HG03108 (cell line): ENCODE results near the gene TOMT.
A peak's percentile ranks its signal among the peaks of the same experiment; 100 is the strongest.

Source experiments
- ATAC-seq: cut with Tn5 transposase; IDR thresholded peaks from one replicate; pipeline ENCODE4 v1.9.1; 2021; ENCODE audit warnings: moderate library complexity; ENCODE audit not compliant: unreplicated experiment

Gene TOMT

DNA sequence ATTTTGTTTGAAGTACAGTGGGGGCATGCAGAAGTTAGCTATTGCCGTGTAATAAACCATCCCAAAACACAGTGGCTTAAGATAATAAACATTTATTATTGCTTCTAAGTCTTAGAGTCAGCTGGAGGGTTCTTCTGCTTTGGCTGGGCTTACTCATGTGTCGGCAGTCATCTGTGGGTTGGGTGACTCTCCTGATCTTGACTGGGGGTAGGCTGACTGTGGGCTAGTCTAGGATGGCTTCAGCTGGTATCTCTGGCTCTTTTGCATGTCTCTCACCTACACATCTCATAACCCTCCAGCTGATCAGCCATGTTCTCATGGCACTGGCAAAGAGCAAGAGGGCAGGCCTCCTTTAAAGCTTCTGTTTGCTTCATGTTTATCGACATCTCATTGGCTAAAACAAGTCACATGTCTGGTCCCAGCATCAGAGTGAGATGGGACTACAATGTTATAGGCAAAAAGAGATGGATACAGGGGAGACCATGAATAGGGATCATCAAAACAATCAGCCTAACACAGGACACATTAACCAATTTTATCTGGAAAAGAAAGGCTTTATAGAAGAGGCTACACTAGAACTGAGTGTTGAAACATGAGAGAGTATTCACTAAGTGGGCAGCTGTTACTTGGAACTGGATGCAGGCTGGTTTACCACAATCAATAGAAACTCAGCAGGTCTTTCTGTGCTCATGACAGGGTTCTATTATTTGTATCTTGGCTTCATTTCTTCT is 19.9 kb upstream of the TOMT start:
- no peak for ATAC-seq

DNA sequence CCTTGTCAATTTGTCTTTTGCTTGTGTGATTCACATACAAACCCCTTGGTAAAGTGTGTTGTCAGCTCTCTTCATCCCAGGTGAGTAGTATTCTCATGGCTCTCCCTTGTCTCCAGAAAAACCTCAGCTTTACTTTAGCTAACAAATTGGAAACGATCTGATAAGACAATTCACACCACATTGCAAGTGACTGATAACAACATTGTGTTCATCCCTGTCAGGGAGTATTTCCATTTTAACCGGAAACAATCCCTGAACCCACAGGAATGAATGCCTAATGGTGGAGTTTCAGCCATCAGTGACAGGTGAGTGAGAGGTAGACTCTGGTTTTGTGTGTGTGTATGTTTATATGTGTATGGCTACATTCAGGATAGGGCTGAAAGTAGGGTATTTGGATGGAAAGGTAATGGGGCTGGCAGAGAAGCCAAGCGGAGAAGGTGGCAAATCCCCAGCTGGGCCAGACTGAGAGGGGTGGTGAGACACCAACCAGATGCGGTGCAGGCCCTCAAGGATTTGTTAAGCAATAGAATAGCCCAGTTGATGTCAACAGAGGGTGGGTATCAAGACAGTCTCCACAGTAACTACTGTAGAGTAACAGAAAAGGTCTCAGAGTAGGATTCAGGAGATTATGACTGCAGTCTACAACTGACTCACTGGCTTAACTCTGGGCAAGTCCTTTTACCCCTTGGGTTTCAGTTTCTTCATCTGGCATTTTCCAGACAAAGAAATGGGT is 17.5 kb upstream of the TOMT start:
- ATAC-seq: no peak

DNA sequence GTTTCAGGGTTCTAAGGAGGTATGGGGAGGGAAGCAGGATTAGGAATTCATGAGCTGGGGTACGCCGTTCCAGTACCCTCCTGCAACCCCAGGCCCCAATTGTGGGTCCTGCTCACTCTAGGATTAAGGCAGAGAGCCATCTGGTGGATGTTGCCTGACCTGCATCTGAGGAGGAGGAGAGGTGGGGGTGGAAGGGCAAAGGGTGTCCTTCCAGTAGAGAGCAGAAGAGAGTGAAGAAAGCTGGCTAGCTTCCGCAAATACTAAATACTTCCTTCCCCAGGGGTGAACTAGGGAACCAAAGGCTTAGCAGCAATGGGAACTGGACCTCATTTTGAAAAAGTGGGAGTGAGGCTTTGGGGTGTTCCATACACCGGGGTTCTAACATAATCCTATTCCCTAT is 14.4 kb upstream of the TOMT start:
- ATAC-seq: no peak

DNA sequence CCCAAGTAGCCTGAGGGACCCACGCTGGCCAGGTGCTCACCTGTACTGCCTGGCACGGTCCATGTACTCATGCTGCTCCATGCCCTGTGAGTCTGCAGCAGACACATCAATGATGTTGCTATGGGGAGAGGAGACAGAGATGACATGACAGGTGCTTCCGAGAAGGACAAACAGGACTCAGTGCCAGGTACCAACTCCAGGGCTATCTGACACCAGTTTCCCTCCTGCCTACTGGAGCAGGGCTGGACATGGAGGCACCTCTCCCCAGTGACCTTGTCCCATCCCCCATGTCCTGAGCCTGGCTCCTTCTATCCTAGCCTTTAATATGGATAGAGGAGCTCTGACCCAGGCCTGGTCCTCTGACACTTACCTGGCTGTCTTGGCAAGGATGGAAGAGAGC is 7.0 kb upstream of the TOMT start:
- no peak for ATAC-seq

DNA sequence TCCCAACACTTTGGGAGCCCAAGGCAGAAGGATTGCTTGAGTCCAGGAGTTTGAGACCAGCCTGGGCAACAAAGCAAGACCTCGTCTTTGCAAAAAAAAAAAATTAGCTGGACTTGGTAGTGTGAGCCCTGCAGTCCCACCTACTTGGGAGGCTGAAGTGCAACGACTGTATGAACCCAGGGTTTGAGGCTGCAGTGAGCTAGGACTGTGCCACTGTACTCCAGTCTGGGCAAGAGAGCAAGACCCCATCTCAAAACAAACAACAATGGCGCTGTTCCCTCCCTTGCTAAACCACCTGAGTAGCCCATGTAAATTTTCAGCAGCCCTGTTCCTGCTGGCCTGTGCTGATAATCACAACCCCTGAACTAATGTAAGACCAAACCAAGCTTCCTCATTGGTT is 5.7 kb upstream of the TOMT start:
- ATAC-seq: no peak

DNA sequence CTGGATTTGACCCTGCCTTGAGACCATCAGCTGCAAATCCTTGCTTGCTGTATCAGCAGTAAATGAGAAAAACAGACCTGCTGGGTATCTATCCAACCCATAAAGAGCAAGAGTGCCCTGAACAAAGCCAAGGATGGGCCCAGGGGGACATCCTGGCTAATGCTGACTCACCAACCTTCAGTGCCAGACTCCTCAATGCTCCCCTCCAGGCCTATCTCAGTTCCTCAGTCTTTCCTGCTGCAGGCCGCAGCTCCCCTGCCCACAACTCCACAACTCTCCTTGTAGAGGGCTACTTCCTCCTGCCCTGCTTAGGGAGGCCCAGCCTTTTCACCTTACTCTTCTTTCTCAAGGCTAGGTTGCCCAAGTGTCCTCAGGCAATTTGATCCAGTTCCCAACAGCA is 5.3 kb upstream of the TOMT start:
- no peak for ATAC-seq

DNA sequence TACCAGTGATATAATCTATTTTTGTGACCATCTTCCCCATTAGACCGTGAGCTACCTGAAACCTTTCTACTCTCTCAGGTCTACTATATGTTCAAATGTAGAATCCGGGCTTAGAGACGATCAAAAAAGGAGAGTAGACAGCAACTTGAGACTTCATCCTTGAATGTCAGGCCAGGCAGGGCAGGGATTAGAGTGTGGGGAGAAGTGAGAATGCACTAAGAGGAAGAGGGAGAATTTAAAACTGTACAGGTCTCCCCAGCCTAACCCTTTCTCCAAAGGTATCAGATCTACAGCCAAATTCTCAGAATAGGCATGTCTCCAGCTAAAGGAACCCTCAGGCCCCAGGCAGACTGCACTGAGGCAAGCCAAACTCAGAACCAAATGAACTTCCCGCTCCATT is 3.6 kb upstream of the TOMT start:
- ATAC-seq: no peak

DNA sequence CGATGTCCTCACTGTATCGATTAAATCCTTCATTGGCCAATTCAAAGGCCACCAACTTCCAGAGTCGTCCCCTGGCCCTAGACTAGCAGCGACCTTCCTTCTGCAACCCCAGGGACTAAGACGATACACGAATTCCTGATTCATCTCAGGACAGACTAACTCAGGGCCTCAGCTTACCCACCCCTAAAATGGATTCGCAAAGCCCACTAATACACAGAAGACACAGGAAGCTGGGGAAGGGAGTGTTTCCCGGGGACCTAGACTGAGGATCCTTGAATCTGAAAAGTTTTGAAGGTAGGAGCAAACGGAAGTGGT is 3.1 kb upstream of the TOMT start:
- no peak for ATAC-seq

DNA sequence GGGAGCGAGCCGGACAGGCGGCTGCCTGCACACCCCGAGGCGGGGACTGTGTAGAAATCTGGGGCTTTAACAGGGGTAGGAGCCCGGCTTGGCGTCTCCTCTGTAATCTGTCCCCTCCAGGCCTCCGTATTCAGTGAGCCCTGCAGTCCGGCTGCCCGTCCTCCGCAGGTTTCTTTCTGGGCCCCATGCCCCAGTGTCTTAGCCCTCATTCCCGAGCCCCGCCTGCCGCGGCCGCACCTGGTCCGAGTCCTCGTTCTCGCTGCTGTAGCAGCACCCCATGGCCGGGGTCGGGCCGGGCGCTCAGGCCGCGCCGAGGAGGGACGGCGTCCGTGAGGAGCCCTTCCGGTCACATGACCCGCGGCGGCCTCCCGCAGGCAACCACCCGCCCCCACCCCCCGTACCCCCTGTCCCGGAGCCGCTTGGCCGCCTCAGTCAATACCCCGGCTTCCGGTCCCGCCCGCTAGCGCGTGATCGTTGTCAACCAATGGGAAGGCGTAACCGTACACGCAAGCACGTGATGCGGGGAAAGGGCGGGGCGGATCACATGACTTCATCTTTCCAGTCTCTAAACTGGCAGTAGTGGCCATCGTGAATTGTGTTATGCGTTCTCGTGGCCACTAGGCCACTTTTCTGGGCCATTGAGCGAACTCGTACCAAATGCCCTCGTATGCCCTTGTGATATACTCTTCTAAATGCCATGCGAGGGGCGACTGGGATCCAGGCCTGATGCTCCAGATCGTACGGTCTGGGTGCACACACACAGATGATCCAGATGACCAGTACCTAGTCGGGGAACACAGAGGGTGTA is 2.6 kb upstream of the TOMT start, which contains the start of gene LAMTOR1:
Gene LAMTOR1, minus strand, starts transcription at position 352 of the 808 bp plus-strand sequence. Its CDS starts 73 bp downstream, at position 279.
- ATAC-seq: peak; percentile 79

DNA sequence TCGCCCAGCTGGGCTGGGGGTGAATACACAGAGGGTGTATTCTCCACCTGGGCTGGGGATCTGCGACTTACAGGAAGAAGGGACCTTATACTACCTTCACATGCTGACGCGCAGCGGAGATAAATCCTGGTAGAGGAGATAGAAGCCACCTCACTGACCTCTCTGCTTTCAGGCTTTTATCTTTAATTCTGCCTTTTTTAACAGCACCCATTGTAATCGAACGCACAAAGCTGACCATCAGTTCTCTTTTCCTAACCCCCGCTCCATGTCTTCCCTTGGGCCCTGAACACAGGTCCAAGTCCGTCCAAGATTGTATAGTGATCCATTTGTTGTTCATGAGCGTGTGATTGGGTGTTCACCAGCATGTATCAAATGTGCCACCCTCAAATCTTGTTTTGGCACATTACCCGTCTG is 2.0 kb upstream of the TOMT start:
- no peak for ATAC-seq

DNA sequence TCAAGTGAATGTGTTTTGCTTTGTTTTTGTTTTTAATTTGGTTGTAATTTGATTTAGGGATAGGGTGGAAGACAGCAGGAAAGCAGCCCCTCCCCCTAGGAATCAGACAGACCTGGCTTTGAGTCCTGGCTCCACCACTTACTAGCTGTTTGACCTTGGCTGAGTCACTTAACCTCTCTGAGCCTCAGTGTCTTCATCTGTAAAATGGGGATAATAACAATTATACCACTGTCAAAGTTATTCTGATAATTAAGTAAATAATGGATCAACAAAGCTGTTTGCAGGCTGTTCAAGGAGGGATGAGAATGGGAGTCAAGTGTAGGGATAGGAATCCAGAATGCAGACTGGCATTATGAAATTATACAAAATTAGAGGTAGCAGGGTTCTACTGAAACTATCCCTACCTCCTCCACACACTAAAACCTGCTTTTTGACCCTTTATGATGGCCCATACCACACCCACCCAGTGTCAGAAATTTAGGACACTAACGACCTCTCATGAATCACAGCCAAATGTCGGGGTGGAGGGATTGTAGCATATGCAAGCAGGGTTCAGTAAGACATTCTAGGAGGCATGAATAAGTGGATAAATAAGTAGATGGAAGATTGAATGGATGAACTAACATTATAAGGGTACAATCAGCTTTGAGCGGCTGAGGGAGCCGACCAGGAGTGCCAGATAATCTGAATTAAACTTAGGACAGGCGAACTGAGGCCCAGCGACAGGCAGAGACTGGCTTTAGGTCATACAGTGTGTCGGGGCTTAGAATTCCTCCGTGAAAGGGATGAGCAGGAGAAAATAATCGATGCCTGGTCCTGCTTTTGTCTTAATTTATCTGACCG is 5.8 kb downstream of the TOMT start:
- ATAC-seq: no peak

DNA sequence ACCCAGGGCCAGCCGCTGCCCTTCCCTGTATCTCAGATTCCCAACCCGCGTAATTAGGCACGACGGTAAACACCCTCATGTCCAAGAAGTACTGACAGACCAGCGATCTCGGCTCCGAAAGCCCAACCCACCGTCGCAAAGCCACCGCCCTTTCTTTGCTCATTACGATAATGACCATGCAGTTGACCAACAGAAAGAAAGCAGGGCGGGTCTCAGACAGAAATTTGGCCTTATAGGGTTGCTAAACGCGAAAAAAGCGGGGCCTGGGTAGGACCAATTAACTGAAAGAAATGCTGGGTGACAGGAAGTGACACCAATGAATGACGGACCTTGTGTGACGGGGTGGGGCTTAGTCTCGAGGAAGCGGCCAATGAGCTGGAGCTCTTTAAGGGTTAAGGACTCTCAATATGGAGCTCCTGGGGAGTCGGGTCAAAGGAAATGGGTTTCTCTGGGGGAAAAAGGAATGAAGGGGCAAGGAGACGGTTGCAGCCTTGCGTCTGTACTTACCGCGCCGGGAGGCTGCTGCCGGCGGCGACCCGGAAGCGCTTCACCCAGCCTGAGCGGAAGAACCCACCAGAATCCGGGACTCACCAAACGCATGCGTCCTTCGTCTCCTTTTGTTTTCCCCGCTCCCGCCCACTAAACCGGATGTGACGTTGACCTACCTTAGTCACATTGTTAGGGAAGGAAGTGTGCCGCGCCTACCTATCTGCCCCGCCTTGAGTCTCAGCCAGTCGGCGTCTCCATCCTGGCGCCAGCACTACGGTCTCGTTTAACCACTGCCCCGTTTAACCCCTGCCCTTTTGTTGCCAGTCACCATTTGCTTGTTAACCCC is 6.6 kb downstream of the TOMT start, which contains the start of gene ANAPC15:
Gene ANAPC15, minus strand, starts transcription at position 553 of the 835 bp plus-strand sequence. CDS start 1,419 bp downstream, outside the sequence.
- ATAC-seq: peak; percentile 84

DNA sequence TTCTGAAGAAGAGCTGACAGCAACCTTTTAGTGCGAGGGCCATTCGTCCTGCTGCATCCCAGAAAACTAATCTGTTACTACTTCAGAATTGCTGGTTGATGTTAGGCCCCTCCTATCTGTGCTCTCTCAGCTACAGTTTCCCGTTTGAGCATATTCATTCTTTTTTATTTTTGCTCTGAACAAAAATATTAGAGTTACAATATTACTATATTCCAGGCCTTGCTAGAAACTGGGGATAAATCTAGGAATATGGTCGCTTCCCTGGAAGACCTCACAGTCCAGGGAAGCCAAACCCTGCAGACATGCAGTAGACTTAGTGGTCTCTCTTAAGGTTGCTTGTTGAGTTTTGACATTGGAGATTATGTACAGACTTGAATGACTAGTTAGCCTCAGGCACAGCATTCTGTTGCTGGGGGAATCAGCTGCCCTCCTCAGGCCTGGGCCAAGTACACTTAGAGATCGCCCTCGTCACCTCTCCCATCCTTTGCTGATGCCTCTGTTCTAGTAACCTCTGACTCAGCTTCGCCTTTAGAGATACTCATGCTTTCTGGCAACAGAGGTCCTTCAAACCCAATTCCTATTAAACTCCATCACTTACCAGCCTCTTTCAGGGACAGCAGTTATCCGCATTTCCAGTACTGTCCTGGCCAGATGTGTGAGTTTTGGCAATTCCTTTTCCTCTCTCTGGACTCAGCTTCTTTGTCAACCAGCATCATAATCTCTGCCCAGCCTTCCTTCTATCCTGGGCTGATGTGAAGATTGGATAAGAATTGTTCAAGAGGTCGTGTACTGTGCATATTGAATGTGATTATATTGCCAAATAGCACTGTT is 7.5 kb downstream of the TOMT start:
- ATAC-seq: no peak

DNA sequence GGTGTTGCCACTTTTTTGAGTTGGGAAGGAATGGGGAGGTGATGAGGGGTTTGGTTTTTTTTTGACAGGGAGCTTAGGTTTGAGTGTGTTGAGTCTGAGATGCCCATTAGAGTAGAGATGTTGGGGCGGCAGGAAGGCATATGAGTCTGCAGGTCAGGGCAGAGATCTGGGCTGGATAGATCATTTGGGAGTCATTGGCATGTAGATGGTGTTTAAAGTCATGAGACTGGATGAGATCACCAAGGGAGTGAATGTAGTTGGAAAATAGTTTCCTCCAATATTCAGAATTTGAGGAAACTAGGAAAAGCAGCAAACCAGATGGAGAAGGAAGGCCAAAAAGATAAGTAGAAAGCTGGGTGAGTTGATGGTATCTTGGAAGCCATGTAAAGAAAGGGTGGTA is 8.8 kb downstream of the TOMT start:
- no peak for ATAC-seq

DNA sequence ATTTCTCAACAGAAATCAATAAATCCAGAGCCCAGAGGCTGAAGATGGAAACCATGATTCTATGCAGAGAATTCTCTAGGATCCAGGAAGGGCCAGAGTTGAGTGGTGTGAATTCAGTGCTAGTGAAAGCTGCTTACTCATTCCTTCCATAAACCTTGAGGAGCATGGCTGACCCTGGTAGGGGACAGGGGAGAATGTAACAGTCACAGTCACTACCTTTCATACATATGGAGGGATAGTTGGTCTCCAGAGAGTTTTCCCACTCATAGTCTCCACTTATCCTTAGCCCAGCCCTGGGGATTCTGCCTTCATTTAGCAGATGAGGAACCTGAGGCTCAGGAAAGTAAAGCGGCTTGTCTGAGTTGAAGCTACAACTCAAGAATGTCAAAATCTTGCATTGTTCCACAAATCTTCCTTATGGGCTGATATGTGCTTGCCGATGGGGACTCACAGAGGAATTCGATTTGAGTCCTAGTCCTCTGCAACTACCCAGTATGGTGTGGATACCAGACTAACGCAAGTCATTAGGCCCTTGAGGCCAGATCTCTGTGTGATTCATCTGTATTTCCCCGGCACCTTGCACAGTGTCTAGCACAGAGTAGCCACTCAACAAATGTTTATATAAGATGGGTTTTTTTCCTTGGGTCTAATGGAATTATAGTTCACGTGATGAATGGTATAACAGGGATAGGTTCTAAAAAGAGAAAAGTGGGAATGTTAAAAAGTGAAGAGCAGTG is 10.5 kb downstream of the TOMT start:
- no peak for ATAC-seq

DNA sequence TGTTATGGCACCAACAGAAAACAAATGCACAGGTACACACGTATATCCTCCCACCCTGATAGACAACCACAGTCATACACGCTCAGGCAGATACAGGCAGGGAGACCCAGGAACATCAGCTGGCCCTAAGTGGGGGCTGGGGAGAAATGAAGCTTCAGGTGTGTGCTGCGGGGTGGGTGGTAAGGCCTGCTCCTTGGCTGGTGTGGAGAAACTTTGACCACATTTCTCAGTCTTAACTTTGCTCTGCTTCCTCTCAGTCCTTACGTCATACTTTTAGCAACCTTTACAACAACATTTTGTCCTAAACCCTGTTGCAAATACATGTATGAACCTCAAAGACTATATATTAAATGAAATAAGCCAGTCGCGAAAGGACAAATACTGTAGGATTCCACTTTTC is 13.5 kb downstream of the TOMT start:
- no peak for ATAC-seq

DNA sequence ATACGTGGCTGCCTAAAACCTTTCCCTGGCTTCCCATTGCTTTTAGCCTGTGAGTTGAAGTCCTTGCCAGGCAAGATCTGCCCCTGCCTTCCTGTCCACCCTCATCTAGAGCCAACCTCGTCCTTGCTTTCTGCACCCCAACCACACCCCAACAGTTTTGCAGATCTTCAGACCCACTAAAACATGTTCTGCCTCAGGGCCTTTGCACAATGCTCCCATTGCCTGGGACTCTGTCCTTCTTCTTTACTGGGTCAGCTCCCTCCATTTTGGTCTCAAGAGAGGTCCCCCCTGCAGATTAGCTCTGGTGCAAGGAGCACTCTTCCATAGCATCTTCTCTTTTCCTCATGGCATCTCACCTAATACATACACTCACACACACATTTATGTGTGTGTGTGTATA is 15.2 kb downstream of the TOMT start:
- no peak for ATAC-seq

DNA sequence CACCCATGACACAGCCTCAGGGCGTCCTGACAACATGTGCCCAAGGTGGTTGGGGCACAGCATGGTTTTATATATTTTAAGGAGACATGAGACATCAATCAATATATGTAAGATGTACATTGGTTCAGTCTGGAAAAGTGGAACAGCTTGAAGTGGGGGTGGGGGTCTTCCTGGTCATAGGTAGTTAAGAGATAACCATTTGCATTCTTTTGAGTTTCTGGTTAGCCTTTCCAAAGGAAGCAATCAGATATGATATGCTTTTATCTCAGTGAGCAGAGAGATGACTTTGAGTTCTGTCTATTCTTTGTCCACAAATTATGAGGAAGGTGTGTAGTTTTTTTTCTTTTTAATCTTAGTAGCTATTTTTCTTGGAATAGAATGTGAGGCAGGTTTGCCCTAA is 16.9 kb downstream of the TOMT start:
- ATAC-seq: no peak
